ENCODE measurements around the gene PAQR8.

The PAQR8 gene

DNA sequence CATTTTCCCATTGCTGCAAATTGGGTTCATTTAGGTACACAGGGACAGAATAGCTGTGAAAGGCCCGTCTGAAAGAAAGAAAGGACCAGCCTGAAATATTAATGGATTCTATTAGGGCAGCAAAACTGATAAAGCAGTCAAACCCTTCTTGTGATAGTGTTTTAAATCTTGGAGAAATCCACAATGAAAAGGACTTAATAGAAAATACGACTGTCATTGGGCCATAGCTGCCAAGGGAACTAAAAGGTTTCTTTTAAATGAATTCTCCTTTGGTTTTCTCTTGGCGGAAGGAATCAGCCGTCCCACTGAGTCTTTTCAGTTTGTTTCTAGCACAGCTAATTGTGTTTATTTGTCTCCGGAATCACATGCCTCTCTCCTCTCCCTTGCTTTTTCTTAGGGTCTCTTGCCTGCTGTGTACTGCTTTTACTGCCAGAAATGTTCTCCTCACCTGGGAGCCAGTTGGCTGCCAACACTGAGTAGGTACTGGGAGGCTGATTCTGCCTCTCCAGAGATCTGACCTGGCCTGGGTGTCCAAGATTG, 11.3 kb downstream of the PAQR8 start:
- H3K27me3 ChIP-seq (replicated peaks; ENCODE audit: insufficient read depth, low read length), result no peaks in the 10 kb centered on the region
- no peaks in the 10 kb centered on the region for H3K9me2 ChIP-seq (replicated peaks; ENCODE audit: insufficient read depth, low read length)
- H3K9me3 ChIP-seq (replicated peaks; ENCODE audit: insufficient read depth, low read length), result no peaks in the 10 kb centered on the region
- no peaks in the 10 kb centered on the region for H3K36me3 ChIP-seq (replicated peaks; ENCODE audit: insufficient read depth, low read length)
- H3K4me2 ChIP-seq (ENCODE audit: low read depth, low read length), result no peak overlapping the region
- no peaks in the 10 kb centered on the region for H4K20me1 ChIP-seq (ENCODE audit: insufficient read depth, low read length)
- H2AFZ ChIP-seq (ENCODE audit: low read length), result no peak overlapping the region
- no peak overlapping the region for H3K9ac ChIP-seq (ENCODE audit: low read length)
- H3K79me2 ChIP-seq (ENCODE audit: low read length), result no peaks in the 10 kb centered on the region
- DNase-seq, result no peak
- H3K4me1 ChIP-seq (ENCODE audit: low read length), result peaks cover 27% of the 10 kb centered on the region
- no peak overlapping the region for H3K27ac ChIP-seq (ENCODE audit: low read length)
- no peak overlapping the region for H3K4me3 ChIP-seq (ENCODE audit: low read length)
- no peak for TF ChIP-seq EZH2phosphoT487 (IDR thresholded peaks at IDR 0.05; ENCODE audit: low read length)
- TF ChIP-seq CTCF (IDR thresholded peaks at IDR 0.05; ENCODE audit: low read length), result no peak
- no peak for TF ChIP-seq EZH2 (optimal IDR thresholded peaks at IDR 0.05; ENCODE audit: low read depth, low read length)
- peaks cover 22% of the 10 kb centered on the region for H3F3A ChIP-seq (ENCODE audit: insufficient read depth, low read length)

GRCh38 chr6:52374247-52374646, 12.3 kb downstream of the PAQR8 start:
- no peak overlapping the region for H3K4me3 ChIP-seq (ENCODE audit: low read length)
- H3K4me1 ChIP-seq (ENCODE audit: low read length), result peaks cover 29% of the 10 kb centered on the region
- no peaks in the 10 kb centered on the region for H3K9me2 ChIP-seq (replicated peaks; ENCODE audit: insufficient read depth, low read length)
- H3K36me3 ChIP-seq (replicated peaks; ENCODE audit: insufficient read depth, low read length), result no peaks in the 10 kb centered on the region
- TF ChIP-seq CTCF (IDR thresholded peaks at IDR 0.05; ENCODE audit: low read length), result no peak
- TF ChIP-seq EZH2phosphoT487 (IDR thresholded peaks at IDR 0.05; ENCODE audit: low read length), result no peak
- TF ChIP-seq EZH2 (optimal IDR thresholded peaks at IDR 0.05; ENCODE audit: low read depth, low read length), result no peak
- H3K4me2 ChIP-seq (ENCODE audit: low read depth, low read length), result no peak overlapping the region
- H3K79me2 ChIP-seq (ENCODE audit: low read length), result no peaks in the 10 kb centered on the region
- H3K9me3 ChIP-seq (replicated peaks; ENCODE audit: insufficient read depth, low read length), result no peaks in the 10 kb centered on the region
- H3K27ac ChIP-seq (ENCODE audit: low read length), result no peak overlapping the region
- no peaks in the 10 kb centered on the region for H3K27me3 ChIP-seq (replicated peaks; ENCODE audit: insufficient read depth, low read length)
- no peak overlapping the region for H2AFZ ChIP-seq (ENCODE audit: low read length)
- no peaks in the 10 kb centered on the region for H4K20me1 ChIP-seq (ENCODE audit: insufficient read depth, low read length)
- peaks cover 22% of the 10 kb centered on the region for H3F3A ChIP-seq (ENCODE audit: insufficient read depth, low read length)
- no peak overlapping the region for H3K9ac ChIP-seq (ENCODE audit: low read length)
- DNase-seq, result no peak

DNA sequence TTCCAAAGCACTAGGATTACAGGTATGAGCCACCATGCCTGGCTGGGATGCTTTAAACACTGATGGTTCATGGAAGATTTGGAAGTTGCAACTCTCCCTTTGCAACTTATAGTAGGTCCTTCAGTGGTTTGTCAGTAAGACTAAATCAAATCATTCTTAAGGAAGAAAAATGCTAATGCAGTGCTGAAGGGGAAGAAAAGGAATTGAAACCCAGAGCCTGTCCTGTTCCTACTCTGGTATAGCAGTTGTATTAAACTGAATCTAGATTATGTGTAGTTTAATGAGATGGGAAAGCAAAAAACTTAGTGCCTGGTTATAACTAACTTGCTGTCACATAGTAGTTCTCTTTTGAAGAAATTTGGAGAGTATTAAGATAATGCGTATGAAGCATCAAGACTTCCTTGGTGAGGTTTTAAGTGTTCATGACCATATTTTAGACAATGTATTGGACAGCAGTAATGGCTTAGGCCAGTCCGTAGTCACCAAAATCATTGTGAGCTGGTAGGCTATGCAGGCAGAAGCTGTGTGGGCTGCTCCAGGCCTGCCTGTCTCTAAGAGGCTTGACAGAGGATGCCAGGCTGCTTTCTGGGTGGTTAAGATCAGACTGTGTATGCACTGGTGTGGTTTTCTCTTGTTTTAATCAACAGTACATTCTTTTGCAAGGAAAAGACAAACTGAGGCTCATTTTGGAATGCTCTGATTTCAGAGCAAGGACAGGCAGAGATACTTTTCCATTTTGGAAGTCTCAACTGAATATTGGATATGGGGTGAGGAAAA, 14.0 kb downstream of the PAQR8 start:
- Histone ChIP-seq H3K9me3 (replicated peaks; ENCODE audit: insufficient read depth, low read length) (no peaks in the 10 kb centered on the region), H3K4me1 (ENCODE audit: low read length) (peaks cover 29% of the 10 kb centered on the region), H4K20me1 (ENCODE audit: insufficient read depth, low read length) (no peaks in the 10 kb centered on the region), H3K9ac (ENCODE audit: low read length) (no peak overlapping the region; the same call in 1 of the 2 replicates), H3K27ac (ENCODE audit: low read length) (peak overlapping the region; percentile 53; the same call in 1 of the 2 replicates), H3K4me3 (ENCODE audit: low read length) (no peak overlapping the region), H3K27me3 (replicated peaks; ENCODE audit: insufficient read depth, low read length) (no peaks in the 10 kb centered on the region), H3K79me2 (ENCODE audit: low read length) (no peaks in the 10 kb centered on the region), H3K36me3 (replicated peaks; ENCODE audit: insufficient read depth, low read length) (no peaks in the 10 kb centered on the region), H2AFZ (ENCODE audit: low read length) (no peak overlapping the region), H3K4me2 (ENCODE audit: low read depth, low read length) (peak overlapping the region; percentile 71; the same call in 1 of the 2 replicates), H3K9me2 (replicated peaks; ENCODE audit: insufficient read depth, low read length) (no peaks in the 10 kb centered on the region), H3F3A (ENCODE audit: insufficient read depth, low read length) (peaks cover 22% of the 10 kb centered on the region)
- DNase-seq, result no peak
- TF ChIP-seq EZH2phosphoT487 (IDR thresholded peaks at IDR 0.05; ENCODE audit: low read length) (no peak), EZH2 (optimal IDR thresholded peaks at IDR 0.05; ENCODE audit: low read depth, low read length) (no peak), CTCF (IDR thresholded peaks at IDR 0.05; ENCODE audit: low read length) (no peak)
